AG09319 (cell line): ENCODE results near the gene SOX6.

ENCODE experiments used
- DNase-seq: peaks from one replicate; pipeline ENCODE4 v3.0.0-alpha.2; 2010; ENCODE audit warnings: low read depth; ENCODE audit errors: extremely low read depth
- TF ChIP-seq, protein P1 (sequence below): IDR thresholded peaks from 2 replicates; pipeline ENCODE4 v1.5.1; 2011; ENCODE audit warnings: low read depth, mild to moderate bottlenecking, inconsistent platforms, low read length, moderate library complexity

SOX6 gene

DNA sequence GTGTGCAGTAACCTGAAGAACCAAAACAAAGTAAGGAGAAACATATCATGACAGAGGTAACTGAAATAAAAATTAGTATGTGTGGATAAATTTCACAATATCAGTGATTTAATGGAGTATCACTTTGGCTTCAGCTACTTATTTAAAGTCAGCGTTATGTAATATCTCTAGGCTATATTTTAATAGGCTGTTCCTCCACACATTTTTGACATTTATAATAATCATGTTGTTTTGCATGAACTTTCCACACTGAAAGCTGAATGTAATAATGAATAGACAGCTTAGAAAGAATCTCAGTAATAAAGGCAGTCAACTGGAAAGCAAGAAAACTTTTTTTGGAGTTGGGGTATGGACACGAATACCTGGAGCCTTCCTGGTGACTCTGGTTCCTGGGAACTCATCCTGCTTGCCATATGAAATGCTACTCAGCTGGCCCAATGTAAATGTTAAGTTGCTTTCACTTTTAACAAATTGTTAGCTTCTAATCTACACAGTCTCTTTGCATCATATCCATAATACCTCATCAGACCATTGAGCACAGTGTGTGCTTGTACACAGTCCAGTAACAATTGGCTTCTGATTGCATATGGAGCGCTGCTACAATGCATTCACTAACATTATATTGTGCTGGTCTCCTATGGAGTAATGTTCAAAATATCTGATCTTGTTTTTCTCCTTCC, 257.7 kb downstream of the SOX6 start:
- no peak for DNase-seq
- TF ChIP-seq, protein P1, sequence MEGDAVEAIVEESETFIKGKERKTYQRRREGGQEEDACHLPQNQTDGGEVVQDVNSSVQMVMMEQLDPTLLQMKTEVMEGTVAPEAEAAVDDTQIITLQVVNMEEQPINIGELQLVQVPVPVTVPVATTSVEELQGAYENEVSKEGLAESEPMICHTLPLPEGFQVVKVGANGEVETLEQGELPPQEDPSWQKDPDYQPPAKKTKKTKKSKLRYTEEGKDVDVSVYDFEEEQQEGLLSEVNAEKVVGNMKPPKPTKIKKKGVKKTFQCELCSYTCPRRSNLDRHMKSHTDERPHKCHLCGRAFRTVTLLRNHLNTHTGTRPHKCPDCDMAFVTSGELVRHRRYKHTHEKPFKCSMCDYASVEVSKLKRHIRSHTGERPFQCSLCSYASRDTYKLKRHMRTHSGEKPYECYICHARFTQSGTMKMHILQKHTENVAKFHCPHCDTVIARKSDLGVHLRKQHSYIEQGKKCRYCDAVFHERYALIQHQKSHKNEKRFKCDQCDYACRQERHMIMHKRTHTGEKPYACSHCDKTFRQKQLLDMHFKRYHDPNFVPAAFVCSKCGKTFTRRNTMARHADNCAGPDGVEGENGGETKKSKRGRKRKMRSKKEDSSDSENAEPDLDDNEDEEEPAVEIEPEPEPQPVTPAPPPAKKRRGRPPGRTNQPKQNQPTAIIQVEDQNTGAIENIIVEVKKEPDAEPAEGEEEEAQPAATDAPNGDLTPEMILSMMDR, result no peak

DNA sequence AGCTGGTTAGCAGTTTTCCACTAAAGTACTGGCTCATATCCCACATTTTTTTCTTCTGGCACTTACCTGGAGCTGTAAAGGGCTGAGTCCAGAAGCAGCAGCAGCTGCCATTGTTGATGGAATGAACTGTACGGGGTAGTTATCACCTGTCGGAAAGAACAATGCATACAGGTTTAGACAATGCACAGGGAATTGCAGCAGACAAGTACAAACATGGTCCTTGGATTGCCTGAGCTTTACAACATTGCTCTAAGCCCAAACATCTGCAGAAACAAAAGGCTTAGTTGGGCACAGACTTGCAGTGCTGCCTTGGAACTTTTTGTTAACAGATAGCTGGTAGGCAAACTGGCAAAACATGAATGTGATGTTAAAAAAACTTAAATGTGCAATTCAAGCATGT, 258.8 kb downstream of the SOX6 start:
- TF ChIP-seq, protein P1, result no peak
- no peak for DNase-seq

DNA sequence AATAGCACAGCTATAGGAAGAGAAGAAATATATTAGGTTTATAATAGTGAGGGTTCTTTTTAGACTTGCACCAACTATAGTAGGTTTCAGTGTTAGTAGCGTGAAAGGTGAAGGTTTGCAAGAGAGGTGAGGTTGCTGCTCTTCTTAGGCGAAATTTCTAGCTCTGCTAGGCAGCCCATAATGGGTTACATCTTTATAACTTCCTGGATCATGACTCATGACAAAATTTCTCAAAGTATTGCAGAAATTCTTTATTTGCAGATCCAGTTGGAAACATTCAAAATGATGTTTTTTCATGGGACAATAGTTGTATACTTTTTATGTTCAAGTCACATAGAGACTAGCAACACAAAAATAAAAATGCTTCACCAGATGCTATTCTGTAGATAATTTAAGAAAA, 260.0 kb downstream of the SOX6 start:
- no peak for DNase-seq
- TF ChIP-seq, protein P1, result no peak

DNA sequence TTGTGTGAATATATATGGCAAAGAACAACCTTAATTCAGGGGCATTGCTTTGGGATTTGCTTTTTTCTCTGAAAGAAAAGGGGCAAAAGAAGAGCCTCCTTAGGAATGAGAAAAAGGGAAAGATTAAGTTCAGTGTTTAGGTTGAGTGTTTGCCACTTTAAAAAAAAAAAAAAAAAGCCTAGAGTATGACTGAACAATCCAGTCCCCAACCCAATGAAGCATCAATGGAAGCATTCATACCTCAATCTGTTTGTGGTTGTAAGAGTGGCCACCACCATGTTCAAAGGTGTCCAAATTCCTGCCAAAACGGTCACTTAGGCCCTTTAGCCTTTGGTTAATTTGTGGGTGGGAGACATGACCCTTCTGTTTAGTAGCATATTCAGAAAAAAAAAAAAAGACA, 260.6 kb downstream of the SOX6 start:
- no peak for DNase-seq
- TF ChIP-seq, protein P1, result no peak

DNA sequence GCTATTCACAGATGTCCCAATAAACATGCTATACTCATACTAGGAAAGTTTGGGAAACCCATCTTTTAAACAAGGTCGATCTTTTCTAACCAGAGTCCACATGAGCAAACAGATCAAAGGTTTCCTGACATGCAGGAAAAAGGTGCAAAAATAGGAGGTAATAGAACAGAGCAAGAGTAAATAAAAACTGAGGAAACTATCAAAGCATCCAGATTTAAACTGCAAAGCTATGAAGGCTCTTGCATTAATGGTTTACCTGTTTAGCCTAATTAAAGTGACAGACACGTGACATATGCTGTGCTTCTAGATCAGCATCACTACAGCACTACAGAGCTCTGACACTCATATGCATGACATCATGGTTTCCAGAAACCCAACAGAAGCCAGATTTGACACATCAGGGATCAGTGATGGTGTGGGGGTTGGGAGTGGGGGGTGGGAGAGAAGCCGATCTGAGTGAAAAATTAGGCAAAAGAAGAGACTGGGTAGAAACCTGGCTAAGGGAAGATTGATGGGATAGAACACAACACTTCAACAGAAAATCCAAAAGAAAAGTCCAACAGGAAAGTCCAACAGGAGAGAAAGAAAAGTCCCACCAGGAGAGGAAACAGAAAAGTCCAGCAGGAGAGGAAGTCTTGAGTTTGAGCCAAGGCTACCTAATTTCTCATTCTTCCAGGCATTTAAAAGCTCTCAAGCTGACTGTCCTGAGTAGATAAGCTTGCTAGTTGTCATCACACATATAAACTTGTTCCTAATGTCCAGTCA, 262.3 kb downstream of the SOX6 start:
- TF ChIP-seq, protein P1, result no peak
- DNase-seq, result no peak

DNA sequence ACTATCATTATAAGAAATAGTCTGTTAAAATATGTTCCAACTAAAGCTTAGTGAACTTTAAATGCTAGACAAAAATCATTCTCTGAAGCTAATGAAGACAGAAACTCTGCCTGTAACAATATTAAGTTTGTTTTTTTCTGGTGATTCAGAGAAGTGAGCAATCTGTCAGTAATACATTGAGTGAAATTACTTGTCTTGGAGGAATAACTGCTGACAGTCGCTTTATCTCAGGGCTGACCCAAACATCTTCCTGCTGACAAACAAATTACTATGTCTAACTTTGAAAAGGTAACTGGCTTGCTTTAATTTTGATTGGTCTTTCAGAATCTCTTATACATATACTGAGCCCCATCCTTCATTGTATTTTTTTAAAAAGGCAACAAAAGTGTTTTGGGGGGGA, 264.5 kb downstream of the SOX6 start:
- TF ChIP-seq, protein P1, result no peak
- no peak for DNase-seq

DNA sequence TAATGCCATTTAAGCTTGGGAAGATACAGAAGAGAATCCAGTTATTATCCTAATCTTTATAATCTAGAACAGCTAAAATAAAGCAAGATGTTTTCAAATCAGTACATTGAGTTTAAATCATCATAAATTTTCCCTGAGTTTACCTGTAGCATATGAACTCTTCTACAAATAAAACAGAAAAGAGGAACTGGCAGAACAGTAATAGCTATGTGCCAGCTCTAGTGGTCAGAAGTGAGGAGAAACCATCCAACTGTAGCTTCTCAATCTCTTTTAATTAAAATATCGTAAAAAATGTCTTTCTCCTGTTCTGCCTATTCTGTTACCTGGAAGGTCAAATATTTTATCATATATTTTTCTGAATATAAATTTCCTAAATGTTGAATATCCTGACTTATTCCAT, 266.9 kb downstream of the SOX6 start:
- DNase-seq, result no peak
- TF ChIP-seq, protein P1, result no peak
